Stimulated activated CD8-positive, alpha-beta memory T cell treated with anti-CD3 and anti-CD28 coated beads, Interleukin-4, amount 100 ng/mL, for 1 hour (primary cell): Measurements from ENCODE around the gene SNTB2.
"Not testable (repeated sequence)": the region's sequence is repeated elsewhere in the genome, so short reads cannot be mapped to it uniquely, and the experiment has no call there.

Experiments used
- DNase-seq, 2 donors: peaks; one replicate each; pipeline ENCODE4 v3.0.0-alpha.2; 2020; ENCODE audit warnings: low read depth in 2 of 2, low spot score in 1 of 2

Gene SNTB2

GRCh38 chr16:69233124-69233523, 46.2 kb downstream of the SNTB2 start:
- no peak for DNase-seq

GRCh38 chr16:69234460-69234859, 47.5 kb downstream of the SNTB2 start:
- no peak for DNase-seq

- no peak for DNase-seq
Measured at GRCh38 chr16:69236319-69236718, 49.4 kb downstream of the SNTB2 start.

- DNase-seq: no peak
Measured at GRCh38 chr16:69237296-69237695, 50.3 kb downstream of the SNTB2 start.

DNA sequence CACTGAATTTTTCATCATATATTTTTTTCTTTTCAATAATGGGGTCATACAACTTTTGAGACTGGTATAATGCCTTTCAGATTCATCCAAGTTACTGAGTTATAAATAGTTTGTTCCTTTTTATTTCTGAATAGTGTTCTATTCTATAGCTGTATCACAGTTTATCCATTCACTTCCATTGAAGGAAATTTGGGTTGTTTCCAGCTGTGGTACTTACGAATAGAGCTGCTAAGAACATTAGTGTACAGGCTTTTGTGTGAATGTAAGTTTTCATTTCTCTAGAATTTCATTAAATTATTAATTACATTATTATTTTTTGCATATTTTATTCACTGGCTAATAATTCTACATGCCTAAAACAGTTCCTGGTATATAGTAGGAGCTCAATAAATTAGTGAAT, 52.9 kb downstream of the SNTB2 start:
- DNase-seq: no peak

DNA sequence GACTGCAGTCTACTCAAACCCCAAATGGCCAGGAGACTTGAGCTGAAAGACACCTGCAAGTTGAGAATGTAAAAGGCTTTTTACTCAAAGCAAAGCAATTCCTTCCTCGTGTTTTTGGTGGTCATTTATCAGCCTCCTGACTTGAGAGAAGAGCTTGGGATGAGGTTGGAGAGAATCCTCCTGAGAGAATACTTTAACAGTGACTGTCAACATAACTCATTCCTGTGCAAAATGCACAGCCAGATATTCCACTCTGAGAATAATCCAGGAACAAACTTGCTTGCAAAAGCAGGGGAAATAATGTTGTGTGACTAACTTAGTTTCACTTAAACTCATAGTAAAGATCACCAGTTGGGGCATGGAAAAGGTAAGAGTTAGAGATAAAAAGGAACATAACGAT, 53.4 kb downstream of the SNTB2 start:
- DNase-seq: no peak

DNA sequence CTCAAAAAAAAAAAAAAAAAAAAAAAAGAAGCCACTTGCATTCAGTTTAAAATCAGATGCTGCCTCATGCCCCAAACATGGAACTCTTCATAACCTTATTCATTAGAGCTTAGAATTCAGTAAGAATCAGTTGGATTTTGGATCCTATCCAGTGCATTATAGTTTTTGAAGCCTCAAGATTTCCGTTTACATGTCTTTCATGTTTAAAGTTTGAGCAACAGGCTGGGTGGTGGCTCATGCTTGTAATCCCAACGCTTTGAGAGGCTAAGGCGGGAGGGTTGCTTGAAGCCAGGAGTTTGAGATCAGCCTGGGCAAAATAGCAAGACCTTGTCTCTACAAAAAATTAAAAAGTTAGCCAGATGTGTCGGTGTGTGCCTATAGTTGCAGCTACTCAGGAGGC, 55.0 kb downstream of the SNTB2 start:
- no peak for DNase-seq

- DNase-seq: no peak
Measured at GRCh38 chr16:69243479-69243878, 56.5 kb downstream of the SNTB2 start.

DNA sequence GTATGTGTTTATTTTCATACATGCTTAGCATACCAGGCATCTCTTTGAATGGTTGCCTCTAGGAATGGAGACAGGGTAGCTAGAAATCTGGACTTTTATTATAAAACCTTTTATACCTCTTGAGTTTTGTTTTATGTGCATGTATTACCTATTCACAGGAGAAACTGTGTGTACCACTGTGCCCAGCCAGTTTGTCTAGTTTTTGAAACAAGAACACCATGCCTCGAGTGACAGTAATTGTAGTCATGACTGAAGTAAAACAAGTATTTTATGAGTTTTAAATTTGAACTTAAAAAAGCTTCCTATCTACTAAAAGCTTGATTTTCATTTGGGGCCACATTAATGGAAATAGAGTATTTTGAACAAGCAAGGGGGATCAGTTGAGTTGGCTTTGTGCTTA, 57.4 kb downstream of the SNTB2 start:
- no peak for DNase-seq

- no peak for DNase-seq
Measured at GRCh38 chr16:69250081-69250480, 63.1 kb downstream of the SNTB2 start.

DNA sequence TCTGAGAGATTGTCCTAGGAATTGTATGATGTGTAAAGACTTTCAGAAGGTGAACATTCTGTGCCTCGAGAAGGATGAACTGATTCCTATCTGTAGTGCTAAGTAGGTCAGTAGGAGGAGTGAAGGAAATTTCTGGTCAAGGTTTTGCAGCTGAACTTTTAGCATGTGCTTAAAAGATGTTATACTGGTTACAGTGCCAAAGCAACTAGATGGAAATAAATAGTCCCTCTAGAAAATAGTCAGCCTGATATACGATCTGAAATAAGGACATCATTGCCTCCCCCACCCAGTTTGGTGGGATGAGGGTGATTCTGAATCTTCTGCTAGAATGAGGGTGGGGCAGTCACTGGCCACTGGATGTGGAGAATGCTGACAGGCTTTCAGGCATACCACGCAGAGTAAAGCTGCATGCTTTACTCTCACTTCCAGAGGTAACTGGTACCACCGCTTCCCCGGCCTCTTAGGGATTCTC, 66.9 kb downstream of the SNTB2 start:
- DNase-seq: no peak

- DNase-seq: not testable (repeated sequence)
Measured at GRCh38 chr16:69259428-69259764, 72.4 kb downstream of the SNTB2 start.

DNA sequence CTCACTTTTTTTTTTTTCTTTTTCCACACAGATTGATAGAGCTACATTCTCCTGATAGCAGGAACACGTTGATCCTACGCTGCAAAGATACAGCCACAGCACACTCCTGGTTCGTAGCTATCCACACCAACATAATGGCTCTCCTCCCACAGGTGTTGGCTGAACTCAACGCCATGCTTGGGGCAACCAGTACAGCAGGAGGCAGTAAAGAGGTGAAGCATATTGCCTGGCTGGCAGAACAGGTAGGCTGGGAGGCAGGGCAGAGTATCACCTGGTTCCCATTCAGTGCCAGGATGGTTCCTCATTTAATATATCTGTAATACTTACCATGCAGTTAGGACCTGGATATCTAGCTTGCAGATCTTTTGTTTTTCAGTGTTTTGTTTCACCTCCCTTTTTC, 73.1 kb downstream of the SNTB2 start:
- no peak for DNase-seq

DNA sequence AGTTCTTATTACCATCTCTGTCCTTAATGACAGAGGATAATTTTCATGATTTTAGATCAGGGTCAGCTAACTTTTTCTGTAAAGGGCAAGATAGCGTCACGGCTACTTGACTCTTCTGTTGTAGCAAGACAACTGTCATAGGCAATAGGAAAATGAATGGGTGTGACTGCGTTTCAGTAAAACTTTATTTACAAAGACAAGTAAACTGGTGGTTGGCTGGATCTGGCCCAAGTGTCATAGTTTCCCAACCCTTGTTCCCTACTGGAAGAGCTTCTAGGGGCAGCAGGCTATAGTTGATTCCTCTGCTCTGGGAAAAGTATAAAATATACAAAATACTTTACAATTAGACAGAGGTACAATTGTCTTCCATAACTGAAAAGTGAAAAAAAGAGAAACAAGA, 73.5 kb downstream of the SNTB2 start:
- no peak for DNase-seq

DNA sequence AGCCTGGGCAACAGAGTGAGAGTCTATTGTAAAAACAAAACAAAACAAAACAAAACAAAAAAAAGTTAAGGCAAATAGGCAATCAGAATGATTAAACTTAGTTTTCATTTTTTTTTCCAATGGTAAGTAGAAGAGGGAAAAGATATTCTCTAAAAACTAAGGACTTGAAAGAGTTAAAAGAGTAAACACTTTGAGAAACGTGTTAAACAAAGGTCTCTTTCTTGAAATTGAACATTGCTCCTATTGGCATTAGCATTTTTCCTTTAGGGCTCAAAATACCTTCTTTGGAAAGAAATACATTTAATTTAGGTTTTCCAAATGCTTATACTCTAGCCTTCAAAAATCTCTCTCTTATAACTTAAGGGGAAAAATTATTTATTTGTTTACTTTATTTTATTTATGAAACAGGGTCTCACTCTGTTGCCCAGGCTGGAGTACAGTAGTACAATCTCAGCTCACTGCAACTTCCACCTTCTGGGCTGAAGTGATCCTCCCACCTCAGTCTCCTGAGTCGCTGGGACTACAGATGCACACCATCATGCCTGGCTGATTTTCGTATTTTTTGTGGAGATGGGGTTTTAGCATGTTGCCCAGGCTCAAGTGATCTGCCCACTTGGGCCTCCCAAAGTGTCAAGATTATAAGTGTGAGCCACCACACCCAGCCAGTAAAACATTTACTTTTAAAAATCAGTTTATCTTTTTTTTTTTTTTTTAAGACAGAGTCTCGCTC, 79.5 kb downstream of the SNTB2 start:
- DNase-seq: no peak

DNA sequence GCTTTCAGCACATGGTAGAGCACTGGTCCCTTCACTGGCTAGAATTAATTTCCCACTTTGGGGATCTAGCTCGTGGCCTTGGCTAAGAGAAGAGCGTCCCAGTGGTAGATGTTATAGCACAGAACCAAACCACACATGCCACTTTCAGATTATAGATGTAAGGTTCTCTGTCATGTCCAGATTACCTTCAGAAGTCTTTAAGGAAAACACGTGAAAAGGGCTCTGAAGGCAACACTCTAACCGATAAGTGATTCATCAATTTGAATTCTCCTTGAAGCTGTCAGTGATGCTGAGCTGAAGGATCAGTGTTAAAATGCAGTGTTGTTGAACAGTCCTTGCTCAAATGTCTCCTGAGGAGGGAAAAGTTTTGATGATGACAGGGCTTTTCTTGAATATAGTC, 80.7 kb downstream of the SNTB2 start:
- DNase-seq: no peak

DNA sequence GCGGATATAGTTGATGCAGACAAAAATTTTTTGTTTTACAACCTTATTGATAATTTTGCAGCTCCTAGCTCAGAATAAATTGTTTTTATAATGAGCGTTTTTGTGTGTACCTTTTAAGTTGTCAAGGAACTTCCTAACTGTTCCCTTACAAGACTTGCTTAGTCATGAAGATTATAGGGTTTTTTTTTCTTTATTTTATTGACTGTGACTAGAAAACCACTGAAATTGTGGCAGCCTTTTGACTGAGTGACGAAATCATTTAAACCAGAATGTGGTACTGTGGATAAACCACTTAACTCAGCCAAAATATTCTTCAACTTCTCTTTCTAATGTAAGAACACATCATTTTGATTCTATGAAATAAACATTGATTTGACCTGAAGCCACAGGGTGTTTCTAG, 83.4 kb downstream of the SNTB2 start:
- DNase-seq: no peak

- DNase-seq: no peak
Measured at GRCh38 chr16:69270831-69271230, 83.9 kb downstream of the SNTB2 start.

- DNase-seq: no peak
Measured at GRCh38 chr16:69273009-69273408, 86.0 kb downstream of the SNTB2 start.

GRCh38 chr16:69274699-69275235, 87.8 kb downstream of the SNTB2 start:
- DNase-seq: no peak

- DNase-seq: no peak
Measured at GRCh38 chr16:69276148-69277115, 89.5 kb downstream of the SNTB2 start.

DNA sequence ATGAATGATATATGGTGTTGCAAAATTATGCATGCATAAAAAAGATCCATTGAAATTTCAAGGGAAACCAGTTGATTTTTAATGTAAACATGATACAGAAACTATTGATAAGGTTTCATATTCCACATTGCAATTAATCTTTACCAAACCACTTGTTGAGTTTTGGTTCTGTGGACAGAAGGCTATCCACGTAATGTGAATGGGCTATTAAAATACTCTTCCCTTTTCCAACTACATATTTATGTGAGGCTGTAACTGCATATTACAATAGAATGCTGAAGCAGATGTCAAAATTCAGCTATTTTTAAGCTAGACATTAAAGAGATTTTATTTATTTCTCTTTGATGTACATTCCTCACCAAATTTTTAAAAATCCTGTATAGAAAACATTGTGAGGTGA, 90.4 kb downstream of the SNTB2 start:
- no peak for DNase-seq
